ENCODE results near the gene LRRC8D.

DNA sequence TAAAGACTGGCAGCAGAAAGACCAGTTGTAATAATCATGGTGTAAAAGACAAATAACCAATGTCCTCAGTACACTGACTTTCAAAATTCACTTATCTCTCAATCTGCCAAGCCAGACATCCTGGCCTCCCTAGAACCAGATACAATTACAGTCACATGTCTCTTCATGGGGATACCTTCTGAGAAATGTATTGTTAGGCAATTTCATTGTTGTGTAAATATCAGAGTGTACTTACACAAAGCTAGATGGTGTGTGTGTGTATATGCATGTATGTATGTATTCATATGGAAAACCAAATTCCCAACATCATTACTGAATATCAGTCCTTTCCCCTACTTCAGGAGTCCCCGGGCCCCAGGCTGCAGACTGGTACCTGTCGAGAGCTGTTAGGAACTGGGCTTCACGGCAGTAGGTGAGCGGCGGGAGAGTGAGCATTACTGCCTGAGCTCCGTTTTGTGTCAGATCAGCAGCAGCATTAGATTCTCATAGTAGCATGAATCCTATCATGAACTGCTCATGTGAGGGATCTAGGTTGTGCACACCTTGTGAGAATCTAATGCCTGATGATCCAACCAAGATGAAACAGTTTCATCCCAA is 108.7 kb downstream of the LRRC8D start:
- TF ChIP-seq, protein P1, sequence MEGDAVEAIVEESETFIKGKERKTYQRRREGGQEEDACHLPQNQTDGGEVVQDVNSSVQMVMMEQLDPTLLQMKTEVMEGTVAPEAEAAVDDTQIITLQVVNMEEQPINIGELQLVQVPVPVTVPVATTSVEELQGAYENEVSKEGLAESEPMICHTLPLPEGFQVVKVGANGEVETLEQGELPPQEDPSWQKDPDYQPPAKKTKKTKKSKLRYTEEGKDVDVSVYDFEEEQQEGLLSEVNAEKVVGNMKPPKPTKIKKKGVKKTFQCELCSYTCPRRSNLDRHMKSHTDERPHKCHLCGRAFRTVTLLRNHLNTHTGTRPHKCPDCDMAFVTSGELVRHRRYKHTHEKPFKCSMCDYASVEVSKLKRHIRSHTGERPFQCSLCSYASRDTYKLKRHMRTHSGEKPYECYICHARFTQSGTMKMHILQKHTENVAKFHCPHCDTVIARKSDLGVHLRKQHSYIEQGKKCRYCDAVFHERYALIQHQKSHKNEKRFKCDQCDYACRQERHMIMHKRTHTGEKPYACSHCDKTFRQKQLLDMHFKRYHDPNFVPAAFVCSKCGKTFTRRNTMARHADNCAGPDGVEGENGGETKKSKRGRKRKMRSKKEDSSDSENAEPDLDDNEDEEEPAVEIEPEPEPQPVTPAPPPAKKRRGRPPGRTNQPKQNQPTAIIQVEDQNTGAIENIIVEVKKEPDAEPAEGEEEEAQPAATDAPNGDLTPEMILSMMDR (conservative IDR thresholded peaks at IDR 0.05), result no peak
- no peak for TF ChIP-seq ZFX (IDR thresholded peaks at IDR 0.05)
